Loucy (cell line): Measurements from ENCODE around the gene CHPF.

Experiments used
- CTCF ChIP-seq: fragments of 200-600 bp; sonication (generic); conservative IDR thresholded peaks from 2 replicates; pipeline ENCODE4 v1.5.1; 2014; ENCODE audit warnings: mild to moderate bottlenecking, antibody characterized with exemption, low read length
- EZH2phosphoT487 ChIP-seq: fragments of 200-600 bp; IDR thresholded peaks from 2 replicates; pipeline ENCODE4 v1.6.1; 2018; ENCODE audit warnings: antibody characterized with exemption, mild to moderate bottlenecking, moderate library complexity, borderline replicate concordance

DNA sequence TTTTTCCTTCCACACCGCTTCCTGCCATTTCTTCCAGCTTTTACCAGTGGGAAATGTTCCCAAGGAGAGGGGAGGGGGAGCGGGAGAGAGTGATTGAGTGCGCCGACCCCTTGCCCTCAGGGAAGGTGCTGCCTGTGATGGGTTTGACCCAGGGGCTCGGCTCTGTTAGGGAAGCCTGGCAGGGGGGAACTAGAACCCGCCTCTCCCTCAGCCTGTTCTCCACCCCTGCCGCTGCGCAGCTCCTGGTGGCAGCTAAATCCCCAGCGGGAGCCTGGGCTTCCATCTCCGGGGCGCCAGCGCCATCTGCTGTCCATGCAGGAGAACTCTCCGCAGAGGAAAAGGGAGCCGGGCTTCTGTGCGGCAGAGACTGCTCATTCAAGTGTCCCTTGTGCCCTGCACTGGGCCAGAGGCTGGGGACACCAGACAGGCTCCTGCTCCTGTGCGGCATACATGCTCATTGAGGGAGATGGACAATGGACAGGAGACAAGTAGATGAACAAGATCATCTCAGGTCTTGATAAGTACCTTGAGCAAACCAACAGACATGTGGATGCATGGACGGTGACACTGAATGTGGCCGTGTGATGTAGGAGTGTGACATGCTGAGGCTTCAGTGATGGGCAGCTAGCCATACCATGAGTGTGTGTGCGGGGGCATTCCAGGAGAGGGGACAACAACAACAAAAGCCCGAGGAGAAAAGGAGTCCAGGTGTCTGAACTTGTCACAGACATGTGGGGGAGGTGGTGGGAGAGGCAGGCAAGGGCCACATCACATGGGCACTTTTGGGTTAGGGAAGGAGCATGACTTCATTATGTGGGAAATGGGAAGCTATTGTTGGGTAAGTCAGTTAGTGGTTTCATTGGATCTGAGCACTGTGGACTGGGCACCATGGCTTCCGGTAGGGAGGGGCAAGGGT is 13.3 kb downstream of the CHPF start:
- TF ChIP-seq CTCF (peak; percentile 92), EZH2phosphoT487 (no peak)
